Dendritic cell treated with granulocyte-macrophage colony-stimulating factor and Interleukin-4, amounts not matched to agents 40 ng/mL and 50 ng/mL, for 4 days (primary cell): Measurements from ENCODE around the gene LIFR.

Source experiments
- H3K27ac Mint-ChIP-seq: one replicate; pipeline ENCODE4 v1.8.0; 2022; ENCODE audit warnings: mild to moderate bottlenecking, mixed read lengths
- H3K27me3 Mint-ChIP-seq: one replicate; pipeline ENCODE4 v1.8.0; 2022; ENCODE audit warnings: mild to moderate bottlenecking, mixed read lengths
- H3K36me3 Mint-ChIP-seq: one replicate; pipeline ENCODE4 v1.8.0; 2022; ENCODE audit warnings: low read depth, mixed read lengths
- H3K4me1 Mint-ChIP-seq: one replicate; pipeline ENCODE4 v1.8.0; 2022; ENCODE audit warnings: low read depth, mixed read lengths
- H3K4me3 Mint-ChIP-seq: one replicate; pipeline ENCODE4 v1.8.0; 2022; ENCODE audit warnings: mild to moderate bottlenecking, moderate library complexity, mixed read lengths
- H3K9me3 Mint-ChIP-seq: one replicate; pipeline ENCODE4 v1.8.0; 2022; ENCODE audit warnings: mixed read lengths
- intact Hi-C: fragments of 100-400 bp; cut with micrococcal nuclease; formaldehyde crosslinking; loops from one replicate; pipeline ENCODE4 v1.15.0; 2022

The LIFR gene

GRCh38 chr5:38448568-38449350 is 107.7 kb downstream of the LIFR start:
- Mint-ChIP-seq H3K4me1 (peaks cover 12% of the 10 kb centered on the region), H3K4me3 (no peak overlapping the region), H3K27ac (no peak overlapping the region), H3K27me3 (peaks cover 94% of the 10 kb centered on the region), H3K36me3 (no peaks in the 10 kb centered on the region), H3K9me3 (peaks cover 8% of the 10 kb centered on the region)
- intact Hi-C loops: no loop called here

- no peak overlapping the region for H3K4me3 Mint-ChIP-seq
- no peak overlapping the region for H3K27ac Mint-ChIP-seq
- H3K36me3 Mint-ChIP-seq: no peaks in the 10 kb centered on the region
- H3K4me1 Mint-ChIP-seq: peaks cover 6% of the 10 kb centered on the region
- peaks cover 96% of the 10 kb centered on the region for H3K27me3 Mint-ChIP-seq
- H3K9me3 Mint-ChIP-seq: no peaks in the 10 kb centered on the region
- intact Hi-C loops: no loop called here
These were observed 108.7 kb downstream of the LIFR start for GRCh38 chr5:38447786-38448185.

- Mint-ChIP-seq H3K9me3 (no peaks in the 10 kb centered on the region), H3K4me3 (no peak overlapping the region), H3K36me3 (no peaks in the 10 kb centered on the region), H3K27me3 (peaks cover 93% of the 10 kb centered on the region), H3K27ac (no peak overlapping the region), H3K4me1 (peaks cover 6% of the 10 kb centered on the region)
- intact Hi-C loops: no loop called here
These were observed 109.4 kb downstream of the LIFR start for GRCh38 chr5:38447056-38447455.

GRCh38 chr5:38446029-38446522 is 110.4 kb downstream of the LIFR start:
- intact Hi-C loops: no loop called here
- Mint-ChIP-seq H3K27ac (no peak overlapping the region), H3K27me3 (peaks cover 87% of the 10 kb centered on the region), H3K4me1 (peaks cover 6% of the 10 kb centered on the region), H3K9me3 (no peaks in the 10 kb centered on the region), H3K4me3 (no peak overlapping the region), H3K36me3 (no peaks in the 10 kb centered on the region)

- H3K27ac Mint-ChIP-seq: no peak overlapping the region
- H3K4me1 Mint-ChIP-seq: peaks cover 6% of the 10 kb centered on the region
- H3K4me3 Mint-ChIP-seq: no peak overlapping the region
- H3K36me3 Mint-ChIP-seq: no peaks in the 10 kb centered on the region
- H3K27me3 Mint-ChIP-seq: peaks cover 87% of the 10 kb centered on the region
- no peaks in the 10 kb centered on the region for H3K9me3 Mint-ChIP-seq
- intact Hi-C loops: no loop called here
These were observed 110.9 kb downstream of the LIFR start for GRCh38 chr5:38445374-38446028.

- H3K36me3 Mint-ChIP-seq: no peaks in the 10 kb centered on the region
- H3K27ac Mint-ChIP-seq: no peak overlapping the region
- no peak overlapping the region for H3K4me3 Mint-ChIP-seq
- intact Hi-C loops: loop anchor here (5.0 kb wide), 2 partner anchors 109 to 479 kb away; no protein-coding TSS in a partner anchor
- H3K9me3 Mint-ChIP-seq: no peaks in the 10 kb centered on the region
- peaks cover 85% of the 10 kb centered on the region for H3K27me3 Mint-ChIP-seq
- H3K4me1 Mint-ChIP-seq: no peaks in the 10 kb centered on the region
These were observed 113.1 kb downstream of the LIFR start for GRCh38 chr5:38443390-38443789.

GRCh38 chr5:38442247-38442573 is 114.2 kb downstream of the LIFR start:
- Mint-ChIP-seq H3K4me1 (no peaks in the 10 kb centered on the region), H3K27me3 (peaks cover 85% of the 10 kb centered on the region), H3K36me3 (no peaks in the 10 kb centered on the region), H3K27ac (no peak overlapping the region), H3K4me3 (no peak overlapping the region), H3K9me3 (no peaks in the 10 kb centered on the region)
- intact Hi-C loops: loop anchor here (5.0 kb wide), 2 partner anchors 110 to 480 kb away; no protein-coding TSS in a partner anchor

- intact Hi-C loops: loop anchor here (1.0 to 5.0 kb wide), 4 partner anchors 111 to 481 kb away; no protein-coding TSS in a partner anchor
- peaks cover 85% of the 10 kb centered on the region for H3K27me3 Mint-ChIP-seq
- H3K9me3 Mint-ChIP-seq: no peaks in the 10 kb centered on the region
- no peak overlapping the region for H3K27ac Mint-ChIP-seq
- H3K4me1 Mint-ChIP-seq: no peaks in the 10 kb centered on the region
- H3K36me3 Mint-ChIP-seq: no peaks in the 10 kb centered on the region
- no peak overlapping the region for H3K4me3 Mint-ChIP-seq
These were observed 114.8 kb downstream of the LIFR start for GRCh38 chr5:38441453-38442246.

GRCh38 chr5:38438757-38439156 is 117.7 kb downstream of the LIFR start:
- no peaks in the 10 kb centered on the region for H3K9me3 Mint-ChIP-seq
- no peaks in the 10 kb centered on the region for H3K4me1 Mint-ChIP-seq
- H3K27me3 Mint-ChIP-seq: peaks cover 84% of the 10 kb centered on the region
- H3K27ac Mint-ChIP-seq: no peak overlapping the region
- no peaks in the 10 kb centered on the region for H3K36me3 Mint-ChIP-seq
- intact Hi-C loops: no loop called here
- H3K4me3 Mint-ChIP-seq: no peak overlapping the region

GRCh38 chr5:38434966-38435705 is 121.3 kb downstream of the LIFR start:
- H3K27me3 Mint-ChIP-seq: peaks cover 92% of the 10 kb centered on the region
- intact Hi-C loops: no loop called here
- H3K4me3 Mint-ChIP-seq: no peak overlapping the region
- H3K27ac Mint-ChIP-seq: no peak overlapping the region
- no peaks in the 10 kb centered on the region for H3K36me3 Mint-ChIP-seq
- H3K9me3 Mint-ChIP-seq: no peaks in the 10 kb centered on the region
- H3K4me1 Mint-ChIP-seq: no peaks in the 10 kb centered on the region

GRCh38 chr5:38433160-38433861 is 123.1 kb downstream of the LIFR start:
- Mint-ChIP-seq H3K4me1 (no peaks in the 10 kb centered on the region), H3K9me3 (no peaks in the 10 kb centered on the region), H3K27ac (no peak overlapping the region), H3K27me3 (peaks cover 90% of the 10 kb centered on the region), H3K36me3 (no peaks in the 10 kb centered on the region), H3K4me3 (no peak overlapping the region)
- intact Hi-C loops: no loop called here

GRCh38 chr5:38431242-38431853 is 125.1 kb downstream of the LIFR start:
- Mint-ChIP-seq H3K27me3 (peaks cover 87% of the 10 kb centered on the region), H3K4me3 (no peak overlapping the region), H3K4me1 (no peaks in the 10 kb centered on the region), H3K27ac (no peak overlapping the region), H3K9me3 (no peaks in the 10 kb centered on the region), H3K36me3 (no peaks in the 10 kb centered on the region)
- intact Hi-C loops: no loop called here
